NCI-H2196 (cell line): ENCODE results near the gene TRMT44.
"Not testable (repeated sequence)": the region's sequence is repeated elsewhere in the genome, so short reads cannot be mapped to it uniquely, and the experiment has no call there.

Experiments
- DNase-seq: peaks from one replicate; lab custom pipeline; 2025; ENCODE audit not compliant: unreplicated experiment; lab: John Stamatoyannopoulos, UW

The TRMT44 gene

GRCh38 chr4:8508740-8509139 is 68.2 kb downstream of the TRMT44 start:
- DNase-seq = no peak

- DNase-seq = no peak
Observed at GRCh38 chr4:8509311-8509950, 68.9 kb downstream of the TRMT44 start.

DNA sequence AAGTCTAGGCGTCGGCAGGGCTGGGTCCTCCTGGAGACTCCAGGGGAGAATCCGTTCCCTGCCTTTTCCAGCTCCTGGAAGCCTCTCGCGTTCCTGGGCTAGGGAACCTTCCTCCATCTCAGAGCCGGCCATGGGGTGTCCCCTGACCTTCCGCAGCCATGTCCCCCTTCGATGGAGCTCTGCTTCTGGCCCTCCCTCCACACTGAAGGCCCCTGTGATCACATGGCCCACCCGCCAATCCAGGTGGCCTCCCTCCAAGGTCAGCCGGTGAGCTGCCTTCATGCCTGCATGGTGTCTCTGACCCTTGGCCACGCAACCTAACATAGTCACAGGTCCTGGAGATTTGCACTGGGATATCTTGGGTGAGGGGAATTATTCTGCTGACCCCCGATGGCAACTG is 69.6 kb downstream of the TRMT44 start:
- no peak for DNase-seq

GRCh38 chr4:8510611-8511285 is 70.2 kb downstream of the TRMT44 start:
- DNase-seq = no peak

- DNase-seq = no peak
Observed at GRCh38 chr4:8512510-8512909, 71.9 kb downstream of the TRMT44 start.

- not testable (repeated sequence) for DNase-seq
Observed at GRCh38 chr4:8513080-8513479, 72.5 kb downstream of the TRMT44 start.

DNA sequence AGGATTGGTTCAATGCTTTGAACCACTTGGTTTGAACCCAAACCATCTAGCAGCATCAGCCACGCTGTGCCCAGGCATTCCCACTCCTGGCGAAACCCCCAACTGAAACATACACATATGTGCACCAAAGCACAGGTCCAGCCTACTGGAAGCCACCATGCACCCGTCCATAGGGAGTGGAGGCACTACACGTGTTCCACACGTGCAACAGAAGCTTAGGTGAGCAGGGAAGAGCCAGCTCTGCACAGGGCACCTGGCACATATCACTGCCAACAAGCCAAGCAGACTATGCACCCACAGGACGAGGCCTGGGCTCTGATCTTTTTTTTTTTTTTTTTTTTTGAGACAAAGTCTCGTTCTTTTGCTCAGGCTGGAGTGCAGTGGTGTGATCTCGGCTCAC is 73.4 kb downstream of the TRMT44 start:
- no peak for DNase-seq

DNA sequence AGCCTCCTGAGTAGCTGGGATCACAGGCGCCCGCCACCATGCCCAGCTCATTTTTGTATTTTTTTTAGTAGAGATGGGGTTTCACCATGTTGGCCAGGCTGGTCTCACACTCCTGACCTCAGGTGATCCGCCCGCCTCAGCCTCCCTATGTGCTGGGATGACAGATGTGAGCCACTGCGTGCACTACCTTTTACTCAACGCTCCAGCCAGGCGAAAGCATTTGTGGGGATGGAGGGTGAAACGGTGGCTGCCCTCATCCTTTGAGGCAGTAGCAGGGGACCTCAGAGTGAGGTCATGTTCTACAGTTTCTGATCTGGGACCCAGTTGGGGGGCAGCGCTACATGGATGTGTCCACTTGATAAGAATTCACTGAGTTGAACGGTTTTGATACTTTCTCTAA is 73.8 kb downstream of the TRMT44 start:
- no peak for DNase-seq

- no peak for DNase-seq
Observed at GRCh38 chr4:8515316-8516060, 74.9 kb downstream of the TRMT44 start.

GRCh38 chr4:8516061-8516573 is 75.5 kb downstream of the TRMT44 start:
- no peak for DNase-seq

DNA sequence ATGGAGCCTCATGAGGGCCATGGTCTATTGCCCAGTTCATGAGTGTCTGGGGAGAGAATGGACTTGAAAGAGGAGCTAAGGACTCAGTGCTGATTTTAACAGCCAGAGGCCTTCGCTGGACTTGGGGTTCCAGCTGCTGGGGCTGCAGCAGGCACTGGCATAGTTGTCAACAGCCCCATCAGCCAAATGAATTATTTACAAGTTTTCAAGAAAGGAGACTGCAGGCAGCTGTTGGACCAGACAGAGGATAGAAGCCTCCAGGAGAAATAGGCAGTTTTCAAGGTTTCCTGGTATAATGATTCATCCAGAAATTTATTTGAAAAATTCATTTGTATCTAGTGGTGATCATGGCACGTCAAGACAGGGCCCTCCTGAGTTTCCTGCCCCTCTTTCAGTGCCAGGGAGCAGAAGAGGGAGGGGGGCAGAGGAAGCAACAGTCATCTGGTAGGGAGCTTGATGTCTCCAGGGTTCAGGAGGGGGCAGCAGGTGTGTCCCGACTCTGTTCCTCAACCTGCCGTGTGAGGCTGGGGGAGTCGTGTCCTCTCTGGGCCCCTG is 76.5 kb downstream of the TRMT44 start:
- no peak for DNase-seq

DNA sequence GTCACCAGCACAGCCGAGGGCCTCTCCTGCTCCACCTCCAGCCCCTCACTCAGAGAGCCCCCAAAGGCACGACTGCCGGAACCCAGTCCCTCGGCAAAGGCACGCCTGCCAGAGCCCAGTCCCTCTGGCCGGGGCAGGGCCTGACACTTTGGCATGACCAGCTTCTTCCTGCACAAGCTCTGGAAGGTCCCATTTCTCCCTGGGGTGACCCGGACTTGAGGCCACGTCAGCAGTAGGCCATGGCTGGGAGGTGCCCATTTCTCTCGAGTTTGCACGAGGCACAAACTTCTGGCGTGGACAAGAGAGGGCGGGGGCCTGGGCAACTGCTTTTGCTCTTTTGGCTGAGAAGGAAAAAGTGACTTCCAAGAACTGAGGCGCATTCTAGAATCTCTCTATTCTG is 77.4 kb downstream of the TRMT44 start:
- DNase-seq = no peak

DNA sequence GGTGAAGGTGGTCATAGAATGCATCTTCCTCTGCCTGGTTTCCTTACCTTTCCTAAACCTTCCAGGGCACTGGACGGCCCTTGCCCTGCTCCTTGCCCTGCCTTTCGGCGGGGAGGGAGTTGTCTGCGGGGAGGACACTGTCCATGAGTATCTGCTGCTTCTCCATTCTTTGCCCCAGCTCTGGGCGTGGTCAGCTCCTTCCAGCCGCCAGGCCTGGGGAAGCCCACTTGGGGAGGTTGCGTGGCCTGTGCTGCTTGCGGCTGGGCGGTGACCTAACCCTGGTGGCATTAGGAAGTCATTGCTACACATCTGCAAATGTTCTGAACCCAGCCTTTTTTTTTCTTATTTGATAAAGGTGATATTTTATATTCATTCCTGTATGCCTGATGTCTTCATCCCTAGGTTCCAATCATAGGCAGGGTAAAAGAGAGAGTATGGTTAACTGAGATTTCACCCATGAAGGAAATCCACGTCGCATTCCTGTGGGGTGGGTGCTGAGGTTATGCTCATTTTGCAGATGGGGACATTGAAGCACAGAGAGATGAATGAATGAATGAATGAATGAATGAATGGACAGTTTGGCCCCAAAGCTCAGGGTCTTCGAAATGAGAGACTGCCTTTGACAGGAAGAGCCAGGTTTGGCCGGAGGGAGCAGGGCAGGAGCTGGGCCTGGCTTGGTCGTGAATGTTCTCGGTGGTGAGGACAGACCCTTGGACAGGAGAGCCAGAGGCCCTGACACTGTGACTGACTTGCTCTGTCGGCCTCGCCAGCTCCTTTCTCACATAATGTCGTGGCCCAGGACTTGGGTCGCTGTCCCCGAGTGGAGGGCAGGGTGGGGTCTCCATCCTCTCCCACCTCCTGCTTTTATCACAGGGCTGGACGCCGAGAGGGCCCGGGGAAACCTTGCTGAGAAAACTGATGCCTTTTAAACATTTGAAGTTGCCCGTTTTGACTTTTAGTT is 81.9 kb downstream of the TRMT44 start:
- DNase-seq = no peak

DNA sequence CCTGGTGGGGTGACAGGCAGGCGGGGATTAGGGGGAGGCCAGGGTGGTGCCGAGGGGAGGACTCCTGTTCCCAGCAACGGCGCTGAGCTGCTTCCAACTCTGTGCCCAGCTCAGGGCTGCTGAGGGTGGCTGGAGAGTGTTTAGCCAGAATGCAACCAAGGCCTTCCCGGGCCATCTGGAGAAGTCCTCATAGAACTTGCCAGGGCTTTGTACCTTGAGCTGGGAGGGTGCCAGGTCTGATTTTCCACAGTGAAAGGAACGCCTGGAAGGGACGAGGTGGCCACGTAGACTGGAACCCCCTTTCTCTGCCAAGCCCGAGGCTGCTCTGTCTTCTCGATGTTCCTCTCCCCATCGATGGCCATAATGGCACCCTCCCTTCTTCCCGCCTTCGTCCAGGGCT is 82.6 kb downstream of the TRMT44 start:
- DNase-seq = no peak

GRCh38 chr4:8523766-8524165 is 83.2 kb downstream of the TRMT44 start:
- DNase-seq = no peak

DNA sequence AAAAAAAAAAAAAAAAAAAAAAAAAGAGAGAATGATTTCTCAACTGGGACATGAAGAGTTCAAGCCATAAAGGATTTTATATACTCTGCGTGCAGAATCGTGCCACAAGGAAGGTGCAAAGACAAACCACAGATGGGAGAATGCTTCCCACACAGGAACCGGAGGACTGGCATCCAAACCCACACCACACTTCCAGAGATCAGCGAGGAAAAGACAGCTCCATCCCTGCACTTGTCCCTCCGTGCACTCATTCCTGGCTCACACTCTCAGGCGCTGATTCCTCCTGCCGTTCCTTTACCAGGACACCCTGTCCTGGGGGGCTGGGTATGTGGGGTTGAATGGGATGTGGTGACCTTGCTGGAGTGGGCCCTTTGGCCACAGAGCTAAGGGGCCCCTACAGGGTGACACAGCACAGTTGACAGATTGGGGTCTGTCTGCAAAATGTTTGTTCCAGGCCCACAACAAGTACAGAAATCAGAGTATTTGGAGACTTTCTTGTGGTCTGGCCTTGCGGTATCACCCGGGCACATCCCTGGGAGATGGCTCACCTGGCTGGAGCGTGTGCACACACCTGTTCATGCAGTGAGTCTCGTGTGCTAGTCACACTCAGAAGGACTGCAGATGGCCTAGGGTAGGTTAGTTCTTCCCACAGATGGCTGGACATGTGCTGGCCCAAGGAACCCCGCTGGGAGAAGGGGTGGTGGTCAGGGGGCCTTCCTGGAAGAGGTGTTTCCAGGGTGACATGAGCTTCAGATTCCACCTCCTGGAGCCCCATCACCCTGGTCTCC is 84.2 kb downstream of the TRMT44 start:
- DNase-seq = no peak

DNA sequence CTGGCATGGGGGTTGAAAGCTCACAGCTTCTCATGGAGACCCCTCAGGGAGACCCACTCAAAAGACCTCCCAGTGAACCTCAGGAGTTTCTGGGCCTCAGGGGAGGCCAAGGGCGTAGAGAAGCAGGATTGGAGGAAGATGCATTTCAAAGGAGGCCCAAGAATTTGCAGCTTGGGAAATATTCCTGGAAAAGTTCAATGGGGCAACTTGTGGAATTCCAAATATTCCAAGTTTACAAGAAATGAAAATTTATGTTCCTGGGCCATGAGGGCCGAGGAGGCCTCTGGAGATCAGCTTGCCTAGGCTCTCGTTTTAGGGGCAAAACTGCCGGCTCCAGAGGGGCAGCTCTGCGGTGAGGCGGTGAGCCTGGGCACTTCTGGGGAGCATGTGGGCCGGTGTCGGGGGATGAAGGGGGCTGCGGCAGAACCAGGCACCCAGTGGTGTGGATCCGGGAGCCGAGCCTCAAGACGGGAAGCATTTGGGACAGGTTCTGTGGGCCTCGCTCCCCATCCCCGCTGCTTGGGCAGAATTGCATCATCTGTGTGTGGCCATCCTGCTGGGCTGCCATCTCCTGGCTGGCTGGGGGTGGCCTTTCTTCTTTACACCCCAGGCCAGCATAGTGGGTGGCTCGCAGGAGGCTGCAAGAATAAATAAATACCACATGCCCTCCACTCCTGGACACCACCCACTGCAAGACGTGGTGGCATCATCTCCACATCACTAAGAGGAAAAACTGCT is 85.0 kb downstream of the TRMT44 start:
- no peak for DNase-seq
